CD4-positive, alpha-beta memory T cell (primary cell): ENCODE data around the gene ITGA3. TPM values are rescaled to one million over a fixed set of nuclear protein-coding genes. Genes with fewer than 3 reads are reported as not detected.

Experiments
- CTCF ChIA-PET: fragments of 350-600 bp; sonication (Branson Sonifier 250); formaldehyde crosslinking; loops from one replicate; lab custom pipeline; 2021; ENCODE audit warnings: inconsistent platforms; ENCODE audit not compliant: partially characterized antibody; lab: Charles Lee
- POLR2A ChIA-PET: fragments of 350-600 bp; sonication (Branson Sonifier 250); formaldehyde crosslinking; loops from one replicate; lab custom pipeline; 2021; ENCODE audit not compliant: partially characterized antibody; lab: Charles Lee
- DNase-seq, 5 donors: peaks; one replicate each; pipeline versions ENCODE4 v3.0.0 to v3.0.0-alpha.2; 2020 to 2022; ENCODE audit warnings: mixed read lengths in 1 of 5
- H3K27ac ChIP-seq: one replicate; pipeline ENCODE4 v1.7.0; 2013; ENCODE audit warnings: low read depth, low read length
- H3K27me3 ChIP-seq: 2 replicates; pipeline ENCODE4 v1.7.0; 2013; ENCODE audit warnings: mild to moderate bottlenecking, low read length, moderate library complexity; ENCODE audit not compliant: insufficient read depth
- H3K36me3 ChIP-seq: 2 replicates; pipeline ENCODE4 v1.7.0; 2013; ENCODE audit warnings: mild to moderate bottlenecking, low read length, moderate library complexity; ENCODE audit not compliant: insufficient read depth
- H3K4me1 ChIP-seq: 2 replicates; pipeline ENCODE4 v1.7.0; 2013; ENCODE audit warnings: mild to moderate bottlenecking, low read length, moderate library complexity; ENCODE audit not compliant: insufficient read depth
- H3K4me3 ChIP-seq, 2 donors: one replicate each; pipeline ENCODE4 v1.7.0; 2013; ENCODE audit warnings: low read length in 2 of 2, mild to moderate bottlenecking in 1 of 2
- H3K9me3 ChIP-seq, 2 donors: one replicate each; pipeline ENCODE4 v1.7.0; 2013; ENCODE audit warnings: low read length in 2 of 2, control low read depth in 1 of 2; ENCODE audit not compliant: control insufficient read depth in 1 of 2
- H3K27ac Mint-ChIP-seq, 7 donors: one replicate each; pipeline ENCODE4 v1.8.0; 2020 to 2021; ENCODE audit warnings: mixed read lengths in 7 of 7, mild to moderate bottlenecking in 6 of 7, inconsistent platforms in 3 of 7, moderate library complexity in 3 of 7
- H3K27me3 Mint-ChIP-seq, 2 donors: one replicate each; pipeline ENCODE4 v1.8.0; 2020 to 2021; ENCODE audit warnings: mixed read lengths in 2 of 2
- H3K36me3 Mint-ChIP-seq, 2 donors: one replicate each; pipeline ENCODE4 v1.8.0; 2020 to 2021; ENCODE audit warnings: mixed read lengths in 2 of 2, inconsistent platforms in 1 of 2, mild to moderate bottlenecking in 1 of 2
- H3K4me1 Mint-ChIP-seq, 4 donors: one replicate each; pipeline ENCODE4 v1.8.0; 2020 to 2021; ENCODE audit warnings: mixed read lengths in 4 of 4, mild to moderate bottlenecking in 1 of 4
- H3K4me3 Mint-ChIP-seq, 8 donors: one replicate each; pipeline ENCODE4 v1.8.0; 2020 to 2021; ENCODE audit warnings: mixed read lengths in 8 of 8, mild to moderate bottlenecking in 7 of 8, moderate library complexity in 6 of 8, inconsistent platforms in 3 of 8
- H3K9me3 Mint-ChIP-seq, 8 donors: one replicate each; pipeline ENCODE4 v1.8.0; 2020 to 2021; ENCODE audit warnings: mixed read lengths in 8 of 8, mild to moderate bottlenecking in 5 of 8, inconsistent platforms in 3 of 8, moderate library complexity in 1 of 8
- intact Hi-C: fragments of 100-400 bp; cut with micrococcal nuclease; formaldehyde crosslinking; loops from one replicate; pipeline ENCODE4 v1.15.1; 2023
- polyA plus RNA-seq, 2 donors: library from polyadenylated mRNA; unstranded; fragments of 300-500 nt; fragmentation: Illumina TruSeq; gene quantifications; one replicate each; pipeline ENCODE4 v1.2.3, GENCODE V29; 2021
- total RNA-seq, 2 experiments: library from RNA; stranded (reverse); gene quantifications; one replicate each; pipeline ENCODE4 v1.2.3, GENCODE V29; 2021

ITGA3 gene
- total and polyA plus RNA-seq, 4 experiments from 2014 or later, result 1.6 to 16.3 (median 9.4) TPM

DNA sequence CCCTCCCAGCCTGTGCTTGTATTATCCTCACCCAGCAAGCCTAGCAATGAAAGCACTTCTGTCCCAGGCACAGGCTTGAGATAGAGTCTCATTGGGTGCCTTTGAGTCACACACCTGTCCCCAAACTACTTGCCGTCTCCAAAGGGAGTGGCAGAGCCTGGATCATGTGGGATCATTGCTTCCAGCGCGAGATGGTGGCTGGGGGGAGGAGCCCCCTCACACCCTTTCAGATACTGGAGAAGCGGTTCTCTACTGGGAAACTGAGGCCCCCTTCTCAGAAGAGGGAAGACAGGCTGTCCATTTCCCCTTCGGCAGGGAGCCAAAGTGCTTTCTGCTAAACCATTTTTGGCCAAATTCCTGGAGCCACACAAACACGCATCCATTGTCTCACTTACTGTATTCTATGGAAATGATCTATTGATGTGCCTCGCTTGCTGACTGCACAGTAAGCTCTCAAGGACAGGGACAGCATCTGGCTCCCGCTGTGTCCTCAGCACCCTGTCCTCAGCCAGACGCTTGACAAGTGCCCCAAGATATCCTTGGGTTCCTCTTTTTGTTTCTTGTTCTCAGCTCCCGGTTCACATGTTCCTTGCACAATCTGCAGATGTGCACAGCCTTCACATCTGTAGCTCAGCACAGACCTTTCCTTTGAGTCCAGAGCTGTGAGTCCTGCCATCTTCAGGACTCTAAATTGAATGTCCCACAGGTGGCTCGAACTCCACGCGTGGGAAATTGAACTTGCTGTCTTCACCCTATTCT lies 34.9 kb upstream of the ITGA3 start:
- Histone ChIP-seq H3K4me1 (no peaks in the 10 kb centered on the region), H3K4me3 (no peak overlapping the region), H3K27me3 (peaks cover 3% of the 10 kb centered on the region), H3K36me3 (no peaks in the 10 kb centered on the region), H3K27ac (no peak overlapping the region), H3K9me3 (peaks cover 0 to 5% of the 10 kb centered on the region in 2 donors)
- Mint-ChIP-seq H3K9me3 (peaks cover 0 to 2% (median 0%) of the 10 kb centered on the region in 8 donors), H3K27me3 (peaks cover 12 to 19% of the 10 kb centered on the region in 2 donors), H3K4me3 (no peak overlapping the region), H3K36me3 (no peaks in the 10 kb centered on the region), H3K27ac (no peak overlapping the region), H3K4me1 (no peaks in the 10 kb centered on the region)
- intact Hi-C loops, result no loop called here
- no peak for DNase-seq
- POLR2A ChIA-PET, result no interaction called here
- CTCF ChIA-PET, result interaction anchor here (1.6 to 3.2 kb wide), 3 partner anchors 23 to 73 kb away, joined by 4 to 20 read pairs (median 8); no protein-coding TSS in a partner anchor

GRCh38 chr17:50021681-50022370 lies 34.1 kb upstream of the ITGA3 start:
- POLR2A ChIA-PET, result no interaction called here
- Histone ChIP-seq H3K27me3 (peaks cover 3% of the 10 kb centered on the region), H3K4me3 (no peak overlapping the region), H3K36me3 (no peaks in the 10 kb centered on the region), H3K27ac (no peak overlapping the region), H3K9me3 (peaks cover 0 to 5% of the 10 kb centered on the region in 2 donors), H3K4me1 (peaks cover under 1% of the 10 kb centered on the region)
- Mint-ChIP-seq H3K27me3 (peaks cover 14 to 21% of the 10 kb centered on the region in 2 donors), H3K4me1 (peaks cover under 1 to 6% (median 3%) of the 10 kb centered on the region in 4 donors), H3K36me3 (no peaks in the 10 kb centered on the region), H3K4me3 (no peak overlapping the region), H3K27ac (no peak overlapping the region), H3K9me3 (no peaks in the 10 kb centered on the region)
- CTCF ChIA-PET, result interaction anchor here (1.2 to 3.2 kb wide), 4 partner anchors 14 to 72 kb away, joined by 3 to 20 read pairs (median 6); no protein-coding TSS in a partner anchor
- no peak for DNase-seq
- intact Hi-C loops, result no loop called here

- ChIA-PET POLR2A (no interaction called here), CTCF (interaction anchor here (1.2 to 3.2 kb wide), 3 partner anchors 13 to 72 kb away, joined by 3 to 20 read pairs (median 8); no protein-coding TSS in a partner anchor)
- H3K27me3 Mint-ChIP-seq, result peaks cover 17 to 20% of the 10 kb centered on the region in 2 donors
- Histone ChIP-seq H3K9me3 (peaks cover 0 to 5% of the 10 kb centered on the region in 2 donors), H3K27ac (no peak overlapping the region), H3K4me1 (peaks cover 8% of the 10 kb centered on the region), H3K4me3 (no peak overlapping the region), H3K36me3 (no peaks in the 10 kb centered on the region), H3K27me3 (peaks cover 3% of the 10 kb centered on the region)
- H3K9me3 Mint-ChIP-seq, result no peaks in the 10 kb centered on the region
- H3K4me3 Mint-ChIP-seq, result no peak overlapping the region
- H3K4me1 Mint-ChIP-seq, result peaks cover 2 to 11% (median 8%) of the 10 kb centered on the region in 4 donors
- intact Hi-C loops, result no loop called here
- DNase-seq, result no peak
- no peaks in the 10 kb centered on the region for H3K36me3 Mint-ChIP-seq
- no peak overlapping the region for H3K27ac Mint-ChIP-seq
These were observed 33.3 kb upstream of the ITGA3 start for GRCh38 chr17:50022463-50023130.

DNA sequence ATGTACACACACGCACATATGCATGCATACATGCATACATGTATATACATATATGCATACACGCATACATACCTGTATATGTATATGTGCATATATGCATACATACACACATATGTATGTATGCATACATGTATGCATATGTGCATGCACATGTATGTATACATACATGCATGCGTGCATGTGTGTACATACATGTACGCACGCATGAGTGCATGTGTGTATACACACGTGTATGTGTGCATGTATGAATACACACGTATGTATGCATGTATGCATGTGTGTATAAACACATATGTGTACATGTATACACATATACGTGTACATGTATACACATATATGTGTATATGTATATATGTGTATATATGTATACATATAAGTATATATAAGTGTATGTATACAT lies 32.4 kb upstream of the ITGA3 start:
- Mint-ChIP-seq H3K4me3 (no peak overlapping the region), H3K9me3 (no peaks in the 10 kb centered on the region), H3K27me3 (peaks cover 21 to 24% of the 10 kb centered on the region in 2 donors), H3K36me3 (no peaks in the 10 kb centered on the region), H3K4me1 (peaks cover 2 to 17% (median 9%) of the 10 kb centered on the region in 4 donors), H3K27ac (no peak overlapping the region)
- intact Hi-C loops, result no loop called here
- Histone ChIP-seq H3K27ac (no peak overlapping the region), H3K9me3 (peaks cover 0 to 5% of the 10 kb centered on the region in 2 donors), H3K36me3 (no peaks in the 10 kb centered on the region), H3K4me1 (peaks cover 8% of the 10 kb centered on the region), H3K4me3 (no peak overlapping the region), H3K27me3 (peaks cover 3% of the 10 kb centered on the region)
- POLR2A ChIA-PET, result no interaction called here
- CTCF ChIA-PET, result no interaction called here
- DNase-seq, result no peak

GRCh38 chr17:50024808-50025207 lies 31.1 kb upstream of the ITGA3 start:
- no peak for DNase-seq
- Histone ChIP-seq H3K4me1 (peaks cover 8% of the 10 kb centered on the region), H3K9me3 (peaks cover 0 to 5% of the 10 kb centered on the region in 2 donors), H3K27ac (no peak overlapping the region), H3K27me3 (no peaks in the 10 kb centered on the region), H3K4me3 (no peak overlapping the region), H3K36me3 (no peaks in the 10 kb centered on the region)
- Mint-ChIP-seq H3K36me3 (no peaks in the 10 kb centered on the region), H3K4me3 (no peak overlapping the region), H3K27me3 (peaks cover 27 to 28% of the 10 kb centered on the region in 2 donors), H3K9me3 (no peaks in the 10 kb centered on the region), H3K4me1 (peaks cover 2 to 21% (median 9%) of the 10 kb centered on the region in 4 donors), H3K27ac (no peak overlapping the region)
- intact Hi-C loops, result no loop called here
- POLR2A ChIA-PET, result no interaction called here
- CTCF ChIA-PET, result interaction anchor here (0.7 to 10.0 kb wide), 3 partner anchors 26 to 68 kb away, joined by 5 to 174 read pairs (median 101); partner anchors contain the start of gene PDK2

GRCh38 chr17:50026046-50026675 lies 29.7 kb upstream of the ITGA3 start:
- Mint-ChIP-seq H3K9me3 (no peaks in the 10 kb centered on the region), H3K4me3 (peak overlapping the region in 2 of 8 donors; percentile 46 to 58), H3K4me1 (peaks cover 2 to 21% (median 9%) of the 10 kb centered on the region in 4 donors), H3K27ac (no peak overlapping the region), H3K36me3 (no peaks in the 10 kb centered on the region), H3K27me3 (peaks cover 26 to 27% of the 10 kb centered on the region in 2 donors)
- no peak overlapping the region for H3K27ac ChIP-seq
- no peaks in the 10 kb centered on the region for H3K27me3 ChIP-seq
- CTCF ChIA-PET, result interaction anchor here (0.7 to 10.0 kb wide), 9 partner anchors 10 to 72 kb away, joined by 3 to 174 read pairs (median 4); partner anchors contain the start of gene PDK2
- H3K4me3 ChIP-seq, result no peak overlapping the region
- intact Hi-C loops, result loop anchor here (2.0 kb wide), 1 partner anchor 69 kb away; the partner anchor contains the start of gene PDK2
- POLR2A ChIA-PET, result interaction anchor here (1.0 to 1.4 kb wide), 3 partner anchors 61 to 72 kb away, joined by 3 to 6 read pairs (median 5); no protein-coding TSS in a partner anchor
- peaks cover 0 to 5% of the 10 kb centered on the region in 2 donors for H3K9me3 ChIP-seq
- H3K36me3 ChIP-seq, result no peaks in the 10 kb centered on the region
- peaks cover 8% of the 10 kb centered on the region for H3K4me1 ChIP-seq
- no peak for DNase-seq
